PFSK-1 (cell line): Measurements from ENCODE around the gene NRXN3.

Source experiments
- SIN3A ChIP-seq: IDR thresholded peaks from 2 replicates; pipeline ENCODE4 v1.6.1; 2012; ENCODE audit warnings: mild to moderate bottlenecking, low read length, moderate library complexity, borderline replicate concordance; ENCODE audit not compliant: insufficient read depth
- TF ChIP-seq, protein P1 (sequence below), 2 experiments: IDR thresholded peaks; 2 replicates each; pipeline versions ENCODE4 v1.6.1 to v1.8.0; 2011 to 2012; ENCODE audit warnings: low read depth in 2 of 2, low read length in 2 of 2, control low read depth in 1 of 2, inconsistent platforms in 1 of 2, mild to moderate bottlenecking in 1 of 2, moderate library complexity in 1 of 2; ENCODE audit not compliant: insufficient read depth in 1 of 2

DNA sequence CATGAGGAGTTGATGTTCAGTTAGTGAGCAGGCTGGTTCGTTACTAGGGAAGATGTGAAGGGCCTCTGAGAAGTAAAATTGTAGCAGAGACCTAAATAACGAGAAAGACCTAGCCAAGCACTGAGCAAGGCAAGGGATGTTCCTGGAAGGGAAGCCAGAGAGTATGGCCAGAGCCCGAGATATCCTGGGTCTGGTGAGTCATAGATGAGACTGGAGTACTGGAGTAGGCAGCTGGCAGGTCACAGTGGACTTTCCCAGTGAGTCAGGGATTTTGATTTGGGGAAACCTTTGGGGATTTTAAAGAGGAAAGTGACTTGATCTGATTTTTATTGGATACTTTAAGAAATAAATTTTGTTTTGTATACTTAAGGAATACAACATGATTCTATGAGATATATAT lies 1672.1 kb downstream of the NRXN3 start:
- TF ChIP-seq, protein P1, sequence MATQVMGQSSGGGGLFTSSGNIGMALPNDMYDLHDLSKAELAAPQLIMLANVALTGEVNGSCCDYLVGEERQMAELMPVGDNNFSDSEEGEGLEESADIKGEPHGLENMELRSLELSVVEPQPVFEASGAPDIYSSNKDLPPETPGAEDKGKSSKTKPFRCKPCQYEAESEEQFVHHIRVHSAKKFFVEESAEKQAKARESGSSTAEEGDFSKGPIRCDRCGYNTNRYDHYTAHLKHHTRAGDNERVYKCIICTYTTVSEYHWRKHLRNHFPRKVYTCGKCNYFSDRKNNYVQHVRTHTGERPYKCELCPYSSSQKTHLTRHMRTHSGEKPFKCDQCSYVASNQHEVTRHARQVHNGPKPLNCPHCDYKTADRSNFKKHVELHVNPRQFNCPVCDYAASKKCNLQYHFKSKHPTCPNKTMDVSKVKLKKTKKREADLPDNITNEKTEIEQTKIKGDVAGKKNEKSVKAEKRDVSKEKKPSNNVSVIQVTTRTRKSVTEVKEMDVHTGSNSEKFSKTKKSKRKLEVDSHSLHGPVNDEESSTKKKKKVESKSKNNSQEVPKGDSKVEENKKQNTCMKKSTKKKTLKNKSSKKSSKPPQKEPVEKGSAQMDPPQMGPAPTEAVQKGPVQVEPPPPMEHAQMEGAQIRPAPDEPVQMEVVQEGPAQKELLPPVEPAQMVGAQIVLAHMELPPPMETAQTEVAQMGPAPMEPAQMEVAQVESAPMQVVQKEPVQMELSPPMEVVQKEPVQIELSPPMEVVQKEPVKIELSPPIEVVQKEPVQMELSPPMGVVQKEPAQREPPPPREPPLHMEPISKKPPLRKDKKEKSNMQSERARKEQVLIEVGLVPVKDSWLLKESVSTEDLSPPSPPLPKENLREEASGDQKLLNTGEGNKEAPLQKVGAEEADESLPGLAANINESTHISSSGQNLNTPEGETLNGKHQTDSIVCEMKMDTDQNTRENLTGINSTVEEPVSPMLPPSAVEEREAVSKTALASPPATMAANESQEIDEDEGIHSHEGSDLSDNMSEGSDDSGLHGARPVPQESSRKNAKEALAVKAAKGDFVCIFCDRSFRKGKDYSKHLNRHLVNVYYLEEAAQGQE (IDR thresholded peaks at IDR 0.05; ENCODE audit: insufficient read depth in 1 of 2, low read depth in 2 of 2, low read length in 2 of 2), result no peak
- TF ChIP-seq SIN3A, result no peak
